WERI-Rb-1 (cell line): Measurements from ENCODE around the gene SPNS3.

Source experiments
- DNase-seq: peaks from one replicate; pipeline ENCODE4 v3.0.0-alpha.2; 2020
- H3K27ac ChIP-seq: fragments of 250-450 bp; sonication (Bioruptor Pico); 2 replicates; pipeline ENCODE4 v1.5.1; 2020; ENCODE audit warnings: mild to moderate bottlenecking, moderate library complexity
- H3K27me3 ChIP-seq: fragments of 250-450 bp; sonication (Bioruptor Pico); 2 replicates; pipeline ENCODE4 v1.5.1; 2021; ENCODE audit warnings: mild to moderate bottlenecking, low read depth, moderate library complexity; ENCODE audit not compliant: insufficient read depth, severe bottlenecking
- H3K36me3 ChIP-seq: fragments of 250-450 bp; sonication (Bioruptor Pico); 2 replicates; pipeline ENCODE4 v1.5.1; 2020; ENCODE audit warnings: mild to moderate bottlenecking, moderate library complexity
- H3K4me3 ChIP-seq: 2 replicates; pipeline ENCODE4 v1.5.1; 2011; ENCODE audit warnings: low read depth, mild to moderate bottlenecking, control low read depth, low read length
- H3K9me3 ChIP-seq: fragments of 250-450 bp; sonication (Bioruptor Pico); 2 replicates; pipeline ENCODE4 v1.5.1; 2021; ENCODE audit warnings: mild to moderate bottlenecking, moderate library complexity; ENCODE audit not compliant: severe bottlenecking
- TF ChIP-seq, protein P1 (sequence below): IDR thresholded peaks from 2 replicates; pipeline ENCODE4 v1.5.1; 2011; ENCODE audit warnings: low read depth, mild to moderate bottlenecking, control low read depth, inconsistent platforms, low read length

SPNS3 gene

DNA sequence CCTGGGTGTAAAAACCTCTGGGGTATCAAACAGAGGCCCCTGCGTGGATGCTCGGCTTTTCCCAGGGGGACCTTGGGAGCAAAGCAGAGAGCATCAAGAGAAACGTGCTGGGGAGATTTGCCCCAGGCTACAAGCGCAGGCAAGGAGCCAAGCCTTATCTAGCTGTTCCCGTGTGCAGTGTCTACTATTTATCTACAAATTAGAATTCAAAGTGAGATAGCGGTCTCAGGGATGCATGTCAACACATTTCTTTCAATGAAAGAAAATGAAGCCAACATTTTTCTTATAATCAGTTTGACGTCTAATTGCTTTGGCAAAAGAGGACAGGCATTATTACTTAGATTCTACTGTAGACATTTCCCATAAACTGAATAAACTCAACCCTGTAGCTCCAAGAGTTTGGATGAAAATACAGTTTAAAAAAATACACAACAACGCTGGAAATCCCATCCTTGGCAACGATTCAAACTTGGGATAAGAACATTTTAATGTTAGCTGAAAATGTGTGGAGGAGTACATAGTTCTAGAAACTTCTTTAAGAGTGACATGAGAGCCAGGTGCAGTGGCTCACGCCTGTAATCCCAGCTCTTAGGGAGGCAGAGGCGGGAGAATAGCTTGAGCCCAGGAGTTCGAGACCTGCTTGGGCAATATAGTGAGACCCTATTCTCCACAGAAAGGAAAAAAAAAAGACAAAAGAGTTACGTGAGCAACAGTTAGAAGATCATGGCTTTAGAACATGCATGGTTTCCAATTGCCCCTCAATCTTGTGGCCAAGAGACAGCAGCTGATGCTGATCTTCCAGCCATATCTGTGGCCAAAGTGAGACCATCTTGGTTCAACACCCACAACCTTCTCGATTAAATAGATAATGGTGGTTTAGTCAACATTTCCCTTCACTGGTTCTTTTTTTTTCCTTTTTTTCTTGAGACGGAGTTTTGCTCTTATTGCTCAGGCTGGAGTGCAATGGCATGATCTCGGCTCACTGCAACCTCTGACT, 7.2 kb downstream of the SPNS3 start:
- Histone ChIP-seq H3K27ac (no peak overlapping the region), H3K27me3 (no peaks in the 10 kb centered on the region), H3K9me3 (no peaks in the 10 kb centered on the region), H3K36me3 (no peaks in the 10 kb centered on the region), H3K4me3 (no peak overlapping the region)
- TF ChIP-seq, protein P1, sequence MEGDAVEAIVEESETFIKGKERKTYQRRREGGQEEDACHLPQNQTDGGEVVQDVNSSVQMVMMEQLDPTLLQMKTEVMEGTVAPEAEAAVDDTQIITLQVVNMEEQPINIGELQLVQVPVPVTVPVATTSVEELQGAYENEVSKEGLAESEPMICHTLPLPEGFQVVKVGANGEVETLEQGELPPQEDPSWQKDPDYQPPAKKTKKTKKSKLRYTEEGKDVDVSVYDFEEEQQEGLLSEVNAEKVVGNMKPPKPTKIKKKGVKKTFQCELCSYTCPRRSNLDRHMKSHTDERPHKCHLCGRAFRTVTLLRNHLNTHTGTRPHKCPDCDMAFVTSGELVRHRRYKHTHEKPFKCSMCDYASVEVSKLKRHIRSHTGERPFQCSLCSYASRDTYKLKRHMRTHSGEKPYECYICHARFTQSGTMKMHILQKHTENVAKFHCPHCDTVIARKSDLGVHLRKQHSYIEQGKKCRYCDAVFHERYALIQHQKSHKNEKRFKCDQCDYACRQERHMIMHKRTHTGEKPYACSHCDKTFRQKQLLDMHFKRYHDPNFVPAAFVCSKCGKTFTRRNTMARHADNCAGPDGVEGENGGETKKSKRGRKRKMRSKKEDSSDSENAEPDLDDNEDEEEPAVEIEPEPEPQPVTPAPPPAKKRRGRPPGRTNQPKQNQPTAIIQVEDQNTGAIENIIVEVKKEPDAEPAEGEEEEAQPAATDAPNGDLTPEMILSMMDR = no peak
- DNase-seq = no peak

DNA sequence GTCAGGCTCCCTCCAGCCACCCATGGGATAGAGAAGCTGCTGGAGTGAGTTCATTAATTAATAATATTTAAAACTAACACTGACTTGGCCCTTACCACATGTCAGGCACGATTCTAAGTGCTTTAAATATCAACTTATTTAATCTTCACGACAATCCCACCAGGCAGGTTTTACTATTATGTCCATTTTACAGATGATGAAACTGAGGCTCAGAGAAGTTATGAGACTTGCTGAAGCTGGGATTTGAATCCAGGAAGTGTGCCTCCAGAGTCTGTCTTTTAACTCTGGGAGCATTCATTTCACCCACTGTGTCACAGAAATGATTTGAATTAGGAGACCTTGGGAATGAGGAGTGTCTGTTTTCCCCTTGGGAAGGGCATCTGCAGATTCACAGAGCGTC, 8.8 kb downstream of the SPNS3 start:
- TF ChIP-seq, protein P1 = no peak
- Histone ChIP-seq H3K36me3 (no peaks in the 10 kb centered on the region), H3K27ac (no peak overlapping the region), H3K4me3 (no peak overlapping the region), H3K27me3 (no peaks in the 10 kb centered on the region), H3K9me3 (no peaks in the 10 kb centered on the region)
- no peak for DNase-seq

DNA sequence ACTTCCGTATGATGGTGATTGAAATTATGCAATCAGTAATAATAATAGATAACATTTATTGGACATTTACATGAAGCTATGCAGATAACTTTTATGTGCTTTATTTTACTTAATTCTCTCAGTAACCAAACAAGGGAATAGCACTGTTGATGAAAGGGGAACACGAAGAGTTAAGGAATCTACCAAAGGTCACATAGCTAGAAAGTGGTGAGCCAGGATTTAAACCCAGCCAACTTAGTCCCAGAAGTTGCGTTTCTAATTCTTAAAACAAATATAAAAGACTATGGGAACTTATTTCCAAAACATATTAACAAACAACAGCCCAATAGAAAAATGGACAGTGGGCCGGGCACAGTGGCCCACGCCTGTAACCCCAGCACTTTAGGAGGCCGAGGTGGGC, 9.7 kb downstream of the SPNS3 start:
- TF ChIP-seq, protein P1 = no peak
- no peak overlapping the region for H3K4me3 ChIP-seq
- H3K27ac ChIP-seq = no peak overlapping the region

DNA sequence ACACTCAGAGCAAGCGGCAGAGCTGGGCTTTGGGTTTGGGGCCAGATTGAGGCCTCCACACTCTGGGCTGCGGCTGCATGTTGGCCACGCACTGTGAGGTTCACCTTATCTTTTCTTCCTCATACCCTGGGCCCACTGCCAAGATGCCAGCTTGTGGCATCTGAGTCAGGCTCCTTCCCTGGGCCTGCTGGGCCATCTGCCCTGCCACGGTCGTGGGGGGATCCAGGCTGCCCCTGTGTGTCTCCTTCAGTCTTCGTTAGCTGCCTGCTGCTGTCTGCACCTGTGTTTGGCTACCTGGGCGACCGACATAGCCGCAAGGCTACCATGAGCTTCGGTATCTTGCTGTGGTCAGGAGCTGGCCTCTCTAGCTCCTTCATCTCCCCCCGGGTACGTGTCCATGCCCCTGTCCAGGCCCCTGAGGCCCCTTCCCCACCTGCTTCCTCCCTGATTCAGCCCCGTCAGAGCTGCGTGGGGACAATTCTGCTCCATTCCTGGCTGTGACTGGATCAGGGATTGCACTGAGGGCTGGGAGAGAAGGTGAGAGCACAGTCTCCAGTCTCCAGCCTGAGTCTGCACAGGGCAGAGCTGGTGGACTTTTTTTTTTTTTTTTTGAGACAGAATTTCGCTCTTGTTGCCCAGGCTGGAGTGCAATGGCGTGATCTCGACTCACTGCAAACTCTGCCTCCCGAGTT, 11.2 kb downstream of the SPNS3 start:
- Histone ChIP-seq H3K27ac (no peak overlapping the region), H3K36me3 (no peaks in the 10 kb centered on the region), H3K27me3 (no peaks in the 10 kb centered on the region), H3K4me3 (no peak overlapping the region), H3K9me3 (no peaks in the 10 kb centered on the region)
- no peak for DNase-seq
- TF ChIP-seq, protein P1 = no peak

More for the DNA sequence above, 9.7 kb downstream of the SPNS3 start:
- DNase-seq = no peak
- no peaks in the 10 kb centered on the region for H3K27me3 ChIP-seq
- H3K9me3 ChIP-seq = no peaks in the 10 kb centered on the region
- H3K36me3 ChIP-seq = no peaks in the 10 kb centered on the region

DNA sequence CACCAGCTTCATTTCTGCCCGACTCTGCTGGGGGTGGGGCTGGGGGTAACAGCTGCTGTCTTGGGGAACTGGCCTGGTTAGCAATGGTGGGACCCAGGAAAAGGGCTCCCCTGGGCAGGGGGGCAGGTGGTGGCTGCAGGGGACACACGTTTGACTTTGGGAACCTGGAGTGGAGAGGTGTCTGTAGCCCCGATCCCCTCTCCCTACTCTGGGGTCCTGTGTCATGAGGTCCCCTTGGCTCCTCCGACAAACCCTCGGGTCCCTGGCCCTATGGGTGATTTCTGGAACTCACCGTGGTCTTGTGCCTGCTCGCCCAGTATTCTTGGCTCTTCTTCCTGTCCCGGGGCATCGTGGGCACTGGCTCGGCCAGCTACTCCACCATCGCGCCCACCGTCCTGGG, 12.0 kb downstream of the SPNS3 start:
- no peak overlapping the region for H3K4me3 ChIP-seq
- H3K27me3 ChIP-seq = no peaks in the 10 kb centered on the region
- H3K27ac ChIP-seq = no peak overlapping the region
- TF ChIP-seq, protein P1 = no peak
- no peaks in the 10 kb centered on the region for H3K36me3 ChIP-seq
- no peak for DNase-seq
- no peaks in the 10 kb centered on the region for H3K9me3 ChIP-seq
